Activated CD4-positive, alpha-beta T cell treated with anti-CD3 and anti-CD28 coated beads for 36 hours (primary cell): ENCODE results near the gene SAMHD1. TPM values are rescaled to one million over a fixed set of nuclear protein-coding genes. Genes with fewer than 3 reads are reported as not detected.
"Not testable (repeated sequence)": the region's sequence is repeated elsewhere in the genome, so short reads cannot be mapped to it uniquely, and the experiment has no call there.

Source experiments
- ATAC-seq: fragments of 200-7000 bp; cut with Tn5 transposase; one replicate; pipeline ENCODE4 v1.10.0; 2021; ENCODE audit warnings: mild to moderate bottlenecking, moderate library complexity
- CTCF ChIA-PET: fragments of 350-600 bp; sonication (Branson Sonifier 250); formaldehyde crosslinking; loops from one replicate; lab custom pipeline; 2021; ENCODE audit warnings: antibody characterized with exemption; lab: Charles Lee
- POLR2A ChIA-PET: fragments of 350-600 bp; sonication (Branson Sonifier 250); formaldehyde crosslinking; loops from one replicate; lab custom pipeline; 2021; ENCODE audit warnings: antibody characterized with exemption, inconsistent platforms; lab: Charles Lee
- DNase-seq: peaks from one replicate; pipeline ENCODE4 v3.0.0-alpha.2; 2020
- H3K27ac Mint-ChIP-seq: one replicate; pipeline ENCODE4 v1.8.0; 2021; ENCODE audit warnings: mixed read lengths
- H3K27me3 Mint-ChIP-seq: one replicate; pipeline ENCODE4 v1.8.0; 2021; ENCODE audit warnings: mixed read lengths
- H3K36me3 Mint-ChIP-seq: one replicate; pipeline ENCODE4 v1.8.0; 2021; ENCODE audit warnings: low read depth, mixed read lengths
- H3K4me1 Mint-ChIP-seq: one replicate; pipeline ENCODE4 v1.8.0; 2021; ENCODE audit warnings: mixed read lengths
- H3K4me3 Mint-ChIP-seq: one replicate; pipeline ENCODE4 v1.8.0; 2021; ENCODE audit warnings: mild to moderate bottlenecking, moderate library complexity, mixed read lengths
- H3K9me3 Mint-ChIP-seq: one replicate; pipeline ENCODE4 v1.8.0; 2021; ENCODE audit warnings: low read depth, mixed read lengths
- intact Hi-C, 2 experiments: fragments of 100-400 bp; cut with DNase I in 1 of 2; cut with micrococcal nuclease in 1 of 2; formaldehyde crosslinking; loops; one replicate each; pipeline versions ENCODE4 v1.14.2 to v1.15.1; 2022 to 2024; cut with DNase I, micrococcal nuclease
- total RNA-seq, 2 experiments: library from RNA; stranded (reverse); gene quantifications; one replicate each; pipeline ENCODE4 v1.2.3, GENCODE V29; 2021

The SAMHD1 gene
- total RNA-seq, 2 experiments from 2014 or later: 35.6 to 36.9 TPM

DNA sequence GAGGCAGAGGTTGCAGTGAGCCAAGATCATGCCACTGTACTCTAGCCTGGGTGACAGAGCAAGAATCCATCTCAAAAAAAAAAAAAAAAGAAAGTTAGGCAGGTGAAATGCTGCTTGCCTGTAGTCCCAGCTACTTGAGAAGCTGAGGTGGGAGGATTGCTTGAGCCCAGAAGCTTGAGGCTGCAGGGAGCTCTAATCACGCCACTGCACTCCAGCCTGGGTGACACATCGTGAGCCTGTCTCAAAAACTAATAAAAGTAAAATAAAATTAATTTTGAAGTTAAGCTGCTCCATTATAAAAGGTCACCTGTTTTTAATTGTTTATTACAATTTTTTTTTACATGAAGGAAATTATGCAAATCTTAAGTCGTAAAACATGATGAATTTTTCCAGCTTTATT lies 23.2 kb upstream of the SAMHD1 start:
- intact Hi-C loops: loop anchor here in 1 of 2 experiments (5.0 kb wide), 1 partner anchor 43 kb away; no protein-coding TSS in a partner anchor
- Mint-ChIP-seq H3K27ac (no peak overlapping the region), H3K4me1 (peaks cover 35% of the 10 kb centered on the region), H3K4me3 (no peak overlapping the region), H3K36me3 (peaks cover 8% of the 10 kb centered on the region), H3K27me3 (no peaks in the 10 kb centered on the region), H3K9me3 (peaks cover 5% of the 10 kb centered on the region)
- POLR2A ChIA-PET: interaction anchor here (0.6 kb wide), 1 partner anchor 148 kb away, joined by 3 read pairs; no protein-coding TSS in a partner anchor
- DNase-seq (no peak), ATAC-seq (no peak)
- CTCF ChIA-PET: interaction anchor here (0.7 to 1.3 kb wide), 4 partner anchors 30 to 55 kb away, joined by 3 read pairs; no protein-coding TSS in a partner anchor

GRCh38 chr20:36971103-36971502 lies 19.6 kb upstream of the SAMHD1 start:
- peak; percentile 38 for DNase-seq
- ATAC-seq: peak; percentile 79
- no peak overlapping the region for H3K4me3 Mint-ChIP-seq
- ChIA-PET POLR2A (interaction anchor here (0.6 kb wide), 1 partner anchor 13 kb away, joined by 3 read pairs; no protein-coding TSS in a partner anchor), CTCF (no interaction called here)
- intact Hi-C loops: loop anchor here in 1 of 2 experiments (5.0 kb wide), 1 partner anchor 46 kb away; no protein-coding TSS in a partner anchor
- H3K27ac Mint-ChIP-seq: peak overlapping the region; percentile 82
- no peaks in the 10 kb centered on the region for H3K27me3 Mint-ChIP-seq
- peaks cover 8% of the 10 kb centered on the region for H3K36me3 Mint-ChIP-seq
- peaks cover 5% of the 10 kb centered on the region for H3K9me3 Mint-ChIP-seq
- H3K4me1 Mint-ChIP-seq: peaks cover 61% of the 10 kb centered on the region

DNA sequence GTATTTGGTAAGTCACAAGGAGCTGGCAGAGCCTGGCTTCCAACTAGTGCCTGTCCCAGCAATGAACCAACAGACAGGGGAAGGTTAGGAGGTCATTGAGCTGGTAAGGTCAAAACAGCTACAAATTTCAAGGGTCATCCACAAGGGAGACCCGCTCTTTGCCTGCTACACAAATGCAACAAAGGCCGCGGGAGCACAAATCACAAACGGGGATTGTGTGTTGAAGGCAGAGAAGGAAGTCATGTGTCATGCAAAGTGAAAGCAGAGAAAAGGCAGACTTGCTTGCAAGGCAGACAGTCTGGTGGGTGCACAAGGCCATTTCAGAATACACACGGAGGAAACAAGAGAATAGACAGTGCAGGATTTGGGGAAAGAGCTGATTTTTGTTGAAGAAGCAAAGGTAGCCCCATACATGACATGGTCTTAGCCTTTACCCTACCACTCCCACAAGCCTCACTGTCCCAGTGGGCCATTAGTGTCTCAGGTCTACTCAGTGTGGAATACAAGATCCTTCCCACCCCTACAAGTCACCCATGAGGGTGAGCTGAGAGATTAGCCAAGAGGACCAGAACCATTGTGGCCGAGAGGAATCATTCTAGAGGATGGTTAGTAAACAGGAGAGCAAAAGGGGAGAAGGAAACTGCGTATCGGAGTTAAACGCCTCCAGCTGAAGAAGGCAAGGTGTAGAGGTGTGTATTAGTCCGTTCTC lies 18.1 kb upstream of the SAMHD1 start:
- peak; percentile 55 for DNase-seq
- Mint-ChIP-seq H3K9me3 (peaks cover 5% of the 10 kb centered on the region), H3K27ac (peak overlapping the region; percentile 82), H3K27me3 (no peaks in the 10 kb centered on the region), H3K4me1 (peaks cover 56% of the 10 kb centered on the region), H3K36me3 (peaks cover 8% of the 10 kb centered on the region), H3K4me3 (peak overlapping the region; percentile 35)
- intact Hi-C loops: loop anchor here in 1 of 2 experiments (5.0 kb wide), 1 partner anchor 48 kb away; no protein-coding TSS in a partner anchor
- ChIA-PET POLR2A (interaction anchor here (0.6 to 0.9 kb wide), 3 partner anchors 12 to 103 kb away, joined by 3 read pairs; no protein-coding TSS in a partner anchor), CTCF (interaction anchor here (0.5 to 1.2 kb wide), 5 partner anchors 11 to 1936 kb away, joined by 3 to 5 read pairs (median 3); no protein-coding TSS in a partner anchor)
- peak; percentile 69 for ATAC-seq

DNA sequence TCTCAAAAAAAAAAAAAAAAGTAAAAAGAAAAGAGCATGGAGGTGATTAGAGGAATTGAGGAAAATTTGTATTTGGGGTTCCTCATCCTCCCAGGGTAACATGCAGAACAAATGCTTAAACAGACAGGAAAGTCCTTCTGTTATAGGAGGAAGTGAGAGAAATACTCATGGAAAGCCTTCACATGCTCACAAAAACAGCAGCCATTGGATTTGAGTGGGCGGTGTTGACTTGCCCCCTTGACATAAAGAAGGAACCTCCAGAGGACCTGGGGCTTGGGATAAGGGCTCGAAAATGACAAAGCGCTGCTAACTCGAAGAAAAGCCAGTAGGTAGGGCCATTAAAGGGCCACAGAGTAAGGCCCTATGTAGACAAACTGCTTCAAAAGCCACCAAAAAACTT lies 17.5 kb upstream of the SAMHD1 start:
- ChIA-PET POLR2A (interaction anchor here (0.9 kb wide), 1 partner anchor 11 kb away, joined by 3 read pairs; no protein-coding TSS in a partner anchor), CTCF (interaction anchor here (0.5 to 1.2 kb wide), 3 partner anchors 13 to 1937 kb away, joined by 3 to 5 read pairs (median 3); no protein-coding TSS in a partner anchor)
- H3K27ac Mint-ChIP-seq: peak overlapping the region; percentile 82
- H3K27me3 Mint-ChIP-seq: no peaks in the 10 kb centered on the region
- H3K9me3 Mint-ChIP-seq: peaks cover 5% of the 10 kb centered on the region
- ATAC-seq (no peak), DNase-seq (no peak)
- H3K36me3 Mint-ChIP-seq: peaks cover 8% of the 10 kb centered on the region
- H3K4me3 Mint-ChIP-seq: peak overlapping the region; percentile 35
- intact Hi-C loops: no loop called here
- peaks cover 51% of the 10 kb centered on the region for H3K4me1 Mint-ChIP-seq

- ChIA-PET POLR2A (interaction anchor here (0.5 kb wide), 1 partner anchor 76 kb away, joined by 6 read pairs; no protein-coding TSS in a partner anchor), CTCF (no interaction called here)
- peaks cover 51% of the 10 kb centered on the region for H3K4me1 Mint-ChIP-seq
- peaks cover 11% of the 10 kb centered on the region for H3K36me3 Mint-ChIP-seq
- H3K27me3 Mint-ChIP-seq: no peaks in the 10 kb centered on the region
- no peak for DNase-seq
- peak overlapping the region; percentile 2 for H3K27ac Mint-ChIP-seq
- no peak overlapping the region for H3K4me3 Mint-ChIP-seq
- intact Hi-C loops: no loop called here
- H3K9me3 Mint-ChIP-seq: peaks cover 8% of the 10 kb centered on the region
- ATAC-seq: no peak
Observed at GRCh38 chr20:36967636-36968035, 16.1 kb upstream of the SAMHD1 start.

DNA sequence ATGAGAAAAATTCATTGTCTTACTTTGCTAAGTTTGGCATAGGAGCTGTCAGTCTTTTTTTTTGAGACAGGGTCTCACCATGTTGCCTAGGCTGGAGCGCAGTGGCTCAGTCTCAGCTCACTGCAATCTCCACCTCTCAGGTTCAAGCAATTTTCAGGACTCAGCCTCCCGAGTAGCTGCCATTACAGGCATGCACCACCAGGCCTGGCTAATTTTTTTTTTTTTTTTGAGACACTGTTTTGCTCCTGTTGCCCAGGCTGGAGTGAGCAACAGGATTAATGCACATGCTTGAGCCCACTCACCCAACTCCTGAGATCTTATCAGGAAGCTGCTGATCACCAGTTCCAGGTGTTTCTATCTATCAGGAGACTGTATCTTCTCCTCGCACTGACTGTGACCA lies 15.5 kb upstream of the SAMHD1 start:
- H3K4me3 Mint-ChIP-seq, H3K27me3 Mint-ChIP-seq, DNase-seq, intact Hi-C loops, H3K27ac Mint-ChIP-seq: not testable (repeated sequence)
- Mint-ChIP-seq H3K36me3 (peaks cover 13% of the 10 kb centered on the region), H3K9me3 (peaks cover 10% of the 10 kb centered on the region), H3K4me1 (peaks cover 57% of the 10 kb centered on the region)
- ChIA-PET CTCF (interaction anchor here (1.0 kb wide), 1 partner anchor 27 kb away, joined by 4 read pairs; no protein-coding TSS in a partner anchor), POLR2A (interaction anchor here (0.5 to 0.6 kb wide), 2 partner anchors 77 to 363 kb away, joined by 3 to 6 read pairs; no protein-coding TSS in a partner anchor)
- ATAC-seq: peak; percentile 25

DNA sequence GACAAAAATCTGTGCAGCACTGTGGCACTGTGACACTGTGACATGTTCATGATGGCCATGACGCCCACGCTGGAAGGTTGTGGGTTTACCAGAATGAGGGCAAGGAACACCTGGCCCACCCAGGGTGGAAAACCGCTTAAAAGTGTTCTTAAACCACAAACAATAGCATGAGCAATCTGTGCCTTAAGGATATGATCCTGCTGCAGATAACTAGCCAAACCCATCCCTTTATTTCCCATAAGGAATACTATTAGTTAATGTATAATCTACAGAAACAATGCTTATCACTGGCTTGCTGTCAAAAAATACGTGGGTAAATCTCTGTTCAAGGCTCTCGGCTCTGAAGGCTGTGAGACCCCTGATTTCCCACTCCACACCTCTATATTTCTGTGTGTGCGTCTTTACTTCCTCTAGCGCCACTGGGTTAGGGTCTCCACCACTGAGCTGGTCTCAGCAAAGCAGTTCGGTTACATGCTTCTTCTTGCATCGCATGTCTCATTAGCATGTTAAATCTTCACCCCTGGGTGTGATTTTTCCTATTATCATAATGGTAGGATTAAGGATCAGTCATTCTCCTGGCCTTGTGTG lies 10.9 kb upstream of the SAMHD1 start:
- ATAC-seq, H3K27ac Mint-ChIP-seq, CTCF ChIA-PET, H3K9me3 Mint-ChIP-seq, DNase-seq, intact Hi-C loops, H3K4me3 Mint-ChIP-seq, H3K27me3 Mint-ChIP-seq, H3K36me3 Mint-ChIP-seq: not testable (repeated sequence)
- POLR2A ChIA-PET: interaction anchor here (0.7 kb wide), 1 partner anchor 29 kb away, joined by 3 read pairs; no protein-coding TSS in a partner anchor
- H3K4me1 Mint-ChIP-seq: peaks cover 26% of the 10 kb centered on the region

- H3K27me3 Mint-ChIP-seq: no peaks in the 10 kb centered on the region
- intact Hi-C loops: no loop called here
- DNase-seq: no peak
- CTCF ChIA-PET: interaction anchor here (0.8 kb wide), 1 partner anchor 11 kb away, joined by 4 read pairs; no protein-coding TSS in a partner anchor
- no peak overlapping the region for H3K4me3 Mint-ChIP-seq
- H3K4me1 Mint-ChIP-seq: peaks cover 32% of the 10 kb centered on the region
- peaks cover 5% of the 10 kb centered on the region for H3K36me3 Mint-ChIP-seq
- no peak overlapping the region for H3K27ac Mint-ChIP-seq
- H3K9me3 Mint-ChIP-seq: peaks cover 5% of the 10 kb centered on the region
- no peak for ATAC-seq
- POLR2A ChIA-PET: no interaction called here
Observed at GRCh38 chr20:36959242-36959641, 7.7 kb upstream of the SAMHD1 start.

DNA sequence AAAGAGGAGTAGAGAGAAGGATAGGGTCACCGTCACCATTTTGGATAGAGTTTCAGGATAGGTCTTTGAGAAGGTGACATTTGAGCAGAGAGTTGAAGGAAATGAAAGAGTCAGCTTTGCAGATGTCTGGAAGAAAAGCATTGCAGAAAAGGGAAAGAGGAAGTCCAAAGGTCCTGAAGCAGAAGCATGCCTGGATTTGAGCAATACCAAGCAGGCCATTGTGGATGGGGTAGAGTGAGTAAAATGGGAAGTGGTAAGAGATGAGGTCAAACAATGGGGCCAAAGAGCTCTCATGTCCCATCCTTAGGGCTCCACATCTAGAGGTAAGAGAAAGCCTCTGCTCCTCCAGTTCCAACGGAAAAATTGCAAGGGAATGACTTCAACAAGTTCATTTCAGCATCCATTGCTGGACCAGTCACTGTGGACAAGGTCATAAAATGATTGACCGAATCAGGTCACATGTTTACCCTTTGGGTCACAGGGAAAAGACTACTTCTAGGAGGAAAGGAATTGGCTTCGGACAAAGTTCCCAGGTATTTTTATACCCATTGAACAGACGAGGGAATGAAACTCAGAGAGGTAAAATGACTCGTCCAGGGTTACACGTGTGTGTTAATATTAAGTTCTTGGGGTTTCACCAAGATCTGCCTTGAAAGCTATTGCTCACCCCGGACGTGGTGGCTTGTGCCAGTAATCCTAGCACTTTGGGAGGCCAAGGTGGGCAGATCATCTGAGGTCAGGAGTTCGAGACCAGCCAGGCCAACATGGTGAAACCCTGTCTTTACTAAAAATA lies 6.6 kb upstream of the SAMHD1 start:
- no peak overlapping the region for H3K27ac Mint-ChIP-seq
- peaks cover 34% of the 10 kb centered on the region for H3K4me1 Mint-ChIP-seq
- ChIA-PET CTCF (interaction anchor here (0.6 to 0.8 kb wide), 2 partner anchors 12 to 36 kb away, joined by 3 to 4 read pairs; no protein-coding TSS in a partner anchor), POLR2A (interaction anchor here (1.0 to 1.4 kb wide), 2 partner anchors 11 to 13 kb away, joined by 3 read pairs; no protein-coding TSS in a partner anchor)
- peaks cover 5% of the 10 kb centered on the region for H3K9me3 Mint-ChIP-seq
- peak; percentile 51 for ATAC-seq
- H3K4me3 Mint-ChIP-seq: no peak overlapping the region
- DNase-seq: peak; percentile 44
- H3K36me3 Mint-ChIP-seq: peaks cover 5% of the 10 kb centered on the region
- intact Hi-C loops: no loop called here
- H3K27me3 Mint-ChIP-seq: no peaks in the 10 kb centered on the region

- CTCF ChIA-PET: interaction anchor here (0.7 to 1.0 kb wide), 2 partner anchors 13 to 1298 kb away, joined by 3 to 4 read pairs; no protein-coding TSS in a partner anchor
- ATAC-seq: no peak
Observed at GRCh38 chr20:36956674-36957073, 5.2 kb upstream of the SAMHD1 start.

More at GRCh38 chr20:36956674-36957073, 5.2 kb upstream of the SAMHD1 start:
- Mint-ChIP-seq H3K4me3 (no peak overlapping the region), H3K9me3 (no peaks in the 10 kb centered on the region), H3K27me3 (no peaks in the 10 kb centered on the region), H3K36me3 (no peaks in the 10 kb centered on the region), H3K27ac (no peak overlapping the region), H3K4me1 (peaks cover 34% of the 10 kb centered on the region)
- intact Hi-C loops: no loop called here
- no peak for DNase-seq
- POLR2A ChIA-PET: interaction anchor here (0.6 kb wide), 1 partner anchor 26 kb away, joined by 3 read pairs; no protein-coding TSS in a partner anchor
